HepG2 (cell line): ENCODE data around the gene RPS8. TPM values are rescaled to one million over a fixed set of nuclear protein-coding genes. Genes with fewer than 3 reads are reported as not detected.
A peak's percentile ranks its signal among the peaks of the same experiment; 100 is the strongest.

Experiments used
- AGO2 ChIP-seq: fragments of 200-400 bp; formaldehyde crosslinking; optimal IDR thresholded peaks from 2 replicates; pipeline ENCODE3; 2017; ENCODE audit warnings: mild to moderate bottlenecking, low read depth, low read length, moderate library complexity
- AHDC1 ChIP-seq: sonication (generic); formaldehyde crosslinking; IDR thresholded peaks from 2 replicates; pipeline ENCODE4 v1.5.1; 2020; ENCODE audit warnings: mild to moderate bottlenecking, missing genetic modification reagents, borderline replicate concordance
- CCAR2 ChIP-seq: fragments of 200-400 bp; formaldehyde crosslinking; optimal IDR thresholded peaks from 2 replicates; pipeline ENCODE3; 2018; ENCODE audit warnings: low read depth, mild to moderate bottlenecking, low read length, moderate library complexity
- CEBPB ChIP-seq: IDR thresholded peaks from 2 replicates; pipeline ENCODE4 v1.6.1; 2011; ENCODE audit warnings: low read depth, low read length, improper control_type of control experiment, borderline replicate concordance
- CEBPG ChIP-seq: IDR thresholded peaks from 2 replicates; pipeline ENCODE4 v1.6.1; 2016
- HNRNPUL1 ChIP-seq: fragments of 200-400 bp; formaldehyde crosslinking; IDR thresholded peaks from 2 replicates; pipeline ENCODE4 v1.6.1; 2017; ENCODE audit warnings: low read depth, mild to moderate bottlenecking, low read length, moderate library complexity
- MIXL1 ChIP-seq: IDR thresholded peaks from 2 replicates; pipeline ENCODE4 v1.6.1; 2016
- MTA1 ChIP-seq: sonication (generic); formaldehyde crosslinking; IDR thresholded peaks from 2 replicates; pipeline ENCODE4 v1.4.0; 2020; ENCODE audit warnings: missing genetic modification reagents, mild to moderate bottlenecking, borderline replicate concordance
- RFXANK ChIP-seq: IDR thresholded peaks from 2 replicates; pipeline ENCODE4 v1.6.1; 2016
- TBX2 ChIP-seq: sonication (generic); formaldehyde crosslinking; IDR thresholded peaks from 2 replicates; pipeline ENCODE4 v1.5.0; 2020; ENCODE audit warnings: missing genetic modification reagents, mild to moderate bottlenecking, borderline replicate concordance
- WIZ ChIP-seq: sonication (generic); formaldehyde crosslinking; IDR thresholded peaks from 2 replicates; pipeline ENCODE4 v1.5.1; 2020; ENCODE audit warnings: mild to moderate bottlenecking, missing genetic modification reagents
- ZMYM3 ChIP-seq: sonication (generic); formaldehyde crosslinking; IDR thresholded peaks from 2 replicates; pipeline ENCODE4 v1.5.1; 2020; ENCODE audit warnings: mild to moderate bottlenecking, missing genetic modification reagents
- ZNF121 ChIP-seq: sonication (generic); formaldehyde crosslinking; IDR thresholded peaks from 2 replicates; pipeline ENCODE4 v1.5.0; 2020; ENCODE audit warnings: mild to moderate bottlenecking, missing genetic modification reagents
- ZNF543 ChIP-seq: sonication (generic); formaldehyde crosslinking; IDR thresholded peaks from 2 replicates; pipeline ENCODE4 v1.4.0; 2020; ENCODE audit warnings: mild to moderate bottlenecking, missing genetic modification reagents
- polyA plus RNA-seq, 8 experiments: library from polyadenylated mRNA; depleted of rRNA in 3 of 8; stranded (reverse) in 7 of 8; unstranded in 1 of 8; fragments of >200 nt; fragmentation: Illumina TruSeq in 4 of 8; extraction: Trizol in 4 of 8; gene quantifications; 2 replicates each; pipeline versions ENCODE4 v1.2.1 to v1.2.3, GENCODE V29; 2011 to 2016; ENCODE audit warnings: low read depth in 4 of 8, missing spikeins in 1 of 8, mixed read lengths in 1 of 8; ENCODE audit not compliant: insufficient read depth in 1 of 8
- total RNA-seq, 5 experiments: library from RNA; depleted of rRNA; stranded (reverse); fragments of >200 nt; fragmentation: Illumina TruSeq; extraction: Trizol; gene quantifications; 2 replicates each; pipeline ENCODE4 v1.2.3, GENCODE V29; 2016; ENCODE audit warnings: low read depth in 1 of 5
- TF ChIP-seq, protein P1 (sequence below): sonication (generic); formaldehyde crosslinking; IDR thresholded peaks from 2 replicates; pipeline ENCODE4 v1.4.0; 2020; ENCODE audit warnings: mild to moderate bottlenecking, missing genetic modification reagents, borderline replicate concordance
- TF ChIP-seq, protein P2 (sequence below): sonication (generic); formaldehyde crosslinking; IDR thresholded peaks from 2 replicates; pipeline ENCODE4 v1.4.0; 2020; ENCODE audit warnings: missing genetic modification reagents, mild to moderate bottlenecking, borderline replicate concordance
- TF ChIP-seq, protein P3 (sequence below): sonication (generic); formaldehyde crosslinking; IDR thresholded peaks from 2 replicates; pipeline ENCODE4 v1.8.0; 2022; ENCODE audit warnings: missing genetic modification reagents, mild to moderate bottlenecking, inconsistent platforms, borderline replicate concordance

Gene RPS8
- total and polyA plus RNA-seq, 2 of the 13 experiments (the other 11 are each of a cell fraction or from before 2014, with no cell fraction given): 2,628 to 2,822 TPM

DNA sequence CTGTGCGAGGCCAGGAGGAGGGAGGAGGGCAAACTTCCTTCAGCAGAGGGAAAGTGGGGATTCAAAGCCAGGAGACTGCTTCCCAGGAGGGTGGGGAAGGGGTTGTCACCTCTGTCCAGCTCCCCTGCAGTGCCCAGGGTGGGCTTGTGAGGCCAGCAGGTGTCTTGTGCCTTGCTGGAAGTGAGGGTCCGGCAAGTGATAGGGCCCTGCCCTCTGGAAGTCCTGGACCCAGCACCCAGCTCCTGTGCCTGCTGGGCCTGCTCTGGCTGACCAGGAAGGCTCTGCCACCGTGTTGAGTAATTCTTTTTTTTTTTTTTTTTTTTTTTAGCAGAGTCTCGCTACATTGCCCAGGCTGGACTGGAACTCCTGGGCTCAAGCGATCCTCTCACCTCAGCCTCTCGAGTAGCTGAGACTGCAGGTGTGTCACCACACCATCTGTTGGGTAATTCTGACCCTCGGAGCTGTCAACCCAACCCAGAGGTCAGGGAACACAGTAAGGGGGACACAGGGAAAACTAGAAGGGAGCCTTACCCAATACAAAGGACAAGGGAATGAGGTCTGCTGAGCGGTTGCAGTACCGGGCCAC is 11.6 kb downstream of the RPS8 start (continued):
- TF ChIP-seq, protein P1, sequence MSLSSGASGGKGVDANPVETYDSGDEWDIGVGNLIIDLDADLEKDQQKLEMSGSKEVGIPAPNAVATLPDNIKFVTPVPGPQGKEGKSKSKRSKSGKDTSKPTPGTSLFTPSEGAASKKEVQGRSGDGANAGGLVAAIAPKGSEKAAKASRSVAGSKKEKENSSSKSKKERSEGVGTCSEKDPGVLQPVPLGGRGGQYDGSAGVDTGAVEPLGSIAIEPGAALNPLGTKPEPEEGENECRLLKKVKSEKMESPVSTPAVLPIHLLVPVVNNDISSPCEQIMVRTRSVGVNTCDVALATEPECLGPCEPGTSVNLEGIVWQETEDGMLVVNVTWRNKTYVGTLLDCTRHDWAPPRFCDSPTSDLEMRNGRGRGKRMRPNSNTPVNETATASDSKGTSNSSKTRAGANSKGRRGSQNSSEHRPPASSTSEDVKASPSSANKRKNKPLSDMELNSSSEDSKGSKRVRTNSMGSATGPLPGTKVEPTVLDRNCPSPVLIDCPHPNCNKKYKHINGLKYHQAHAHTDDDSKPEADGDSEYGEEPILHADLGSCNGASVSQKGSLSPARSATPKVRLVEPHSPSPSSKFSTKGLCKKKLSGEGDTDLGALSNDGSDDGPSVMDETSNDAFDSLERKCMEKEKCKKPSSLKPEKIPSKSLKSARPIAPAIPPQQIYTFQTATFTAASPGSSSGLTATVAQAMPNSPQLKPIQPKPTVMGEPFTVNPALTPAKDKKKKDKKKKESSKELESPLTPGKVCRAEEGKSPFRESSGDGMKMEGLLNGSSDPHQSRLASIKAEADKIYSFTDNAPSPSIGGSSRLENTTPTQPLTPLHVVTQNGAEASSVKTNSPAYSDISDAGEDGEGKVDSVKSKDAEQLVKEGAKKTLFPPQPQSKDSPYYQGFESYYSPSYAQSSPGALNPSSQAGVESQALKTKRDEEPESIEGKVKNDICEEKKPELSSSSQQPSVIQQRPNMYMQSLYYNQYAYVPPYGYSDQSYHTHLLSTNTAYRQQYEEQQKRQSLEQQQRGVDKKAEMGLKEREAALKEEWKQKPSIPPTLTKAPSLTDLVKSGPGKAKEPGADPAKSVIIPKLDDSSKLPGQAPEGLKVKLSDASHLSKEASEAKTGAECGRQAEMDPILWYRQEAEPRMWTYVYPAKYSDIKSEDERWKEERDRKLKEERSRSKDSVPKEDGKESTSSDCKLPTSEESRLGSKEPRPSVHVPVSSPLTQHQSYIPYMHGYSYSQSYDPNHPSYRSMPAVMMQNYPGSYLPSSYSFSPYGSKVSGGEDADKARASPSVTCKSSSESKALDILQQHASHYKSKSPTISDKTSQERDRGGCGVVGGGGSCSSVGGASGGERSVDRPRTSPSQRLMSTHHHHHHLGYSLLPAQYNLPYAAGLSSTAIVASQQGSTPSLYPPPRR (CRISPR knock-in tag): no peak
- TF ChIP-seq MTA1 (CRISPR knock-in tag): 0 out of 2 replicates have a peak, but pooled peaks have one; percentile 22
- TF ChIP-seq WIZ: no peak
- TF ChIP-seq MIXL1: no peak
- TF ChIP-seq, protein P2, sequence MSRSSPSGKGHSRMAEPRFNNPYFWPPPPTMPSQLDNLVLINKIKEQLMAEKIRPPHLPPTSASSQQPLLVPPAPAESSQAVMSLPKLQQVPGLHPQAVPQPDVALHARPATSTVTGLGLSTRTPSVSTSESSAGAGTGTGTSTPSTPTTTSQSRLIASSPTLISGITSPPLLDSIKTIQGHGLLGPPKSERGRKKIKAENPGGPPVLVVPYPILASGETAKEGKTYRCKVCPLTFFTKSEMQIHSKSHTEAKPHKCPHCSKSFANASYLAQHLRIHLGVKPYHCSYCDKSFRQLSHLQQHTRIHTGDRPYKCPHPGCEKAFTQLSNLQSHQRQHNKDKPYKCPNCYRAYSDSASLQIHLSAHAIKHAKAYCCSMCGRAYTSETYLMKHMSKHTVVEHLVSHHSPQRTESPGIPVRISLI: peak; percentile 32; the same call in 1 of the 2 replicates
- no peak for TF ChIP-seq ZNF543 (CRISPR knock-in tag)
- TF ChIP-seq CCAR2: no peak
- TF ChIP-seq AHDC1 (CRISPR knock-in tag): no peak
- 0 out of 2 replicates have a peak, but pooled peaks have one; percentile 27 for TF ChIP-seq CEBPG (CRISPR knock-in tag)
- peak; percentile 96 for TF ChIP-seq ZNF121 (CRISPR knock-in tag)
- no peak for TF ChIP-seq HNRNPUL1
- TF ChIP-seq TBX2: 0 out of 2 replicates have a peak, but pooled peaks have one; percentile 8
- peak; percentile 45; the same call in 1 of the 2 replicates for TF ChIP-seq CEBPB
- TF ChIP-seq RFXANK (CRISPR knock-in tag): no peak
- TF ChIP-seq, protein P3, sequence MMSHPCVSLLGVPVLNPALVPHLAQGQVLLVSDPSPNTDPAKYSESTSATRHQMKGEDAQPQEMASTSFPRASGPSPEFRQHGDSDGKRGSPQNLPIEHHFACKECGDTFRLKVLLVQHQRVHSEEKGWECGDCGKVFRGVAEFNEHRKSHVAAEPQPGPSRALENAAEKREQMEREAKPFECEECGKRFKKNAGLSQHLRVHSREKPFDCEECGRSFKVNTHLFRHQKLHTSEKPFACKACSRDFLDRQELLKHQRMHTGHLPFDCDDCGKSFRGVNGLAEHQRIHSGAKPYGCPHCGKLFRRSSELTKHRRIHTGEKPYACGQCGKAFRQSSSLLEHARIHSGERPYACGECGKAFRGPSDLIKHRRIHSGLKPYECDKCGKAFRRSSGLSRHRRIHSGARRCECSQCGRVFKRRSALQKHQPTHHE: no peak
- TF ChIP-seq ZMYM3 (CRISPR knock-in tag): peak; percentile 25; the same call in 1 of the 2 replicates
- TF ChIP-seq AGO2: no peak
